Karpas-422 (cell line): ENCODE measurements around the gene TMPO. TPM values are rescaled to one million over a fixed set of nuclear protein-coding genes. Genes with fewer than 3 reads are reported as not detected.
"Not testable (repeated sequence)": the region's sequence is repeated elsewhere in the genome, so short reads cannot be mapped to it uniquely, and the experiment has no call there.

Experiments
- DNase-seq: peaks from one replicate; pipeline ENCODE4 v3.0.0-alpha.2; 2015
- H2AFZ ChIP-seq: fragments of 200-600 bp; sonication (generic); 2 replicates; pipeline ENCODE4 v1.6.1; 2014; ENCODE audit warnings: antibody characterized with exemption, low read length, mixed read lengths
- H3K27ac ChIP-seq: fragments of 200-600 bp; sonication (generic); 2 replicates; pipeline ENCODE4 v1.5.1; 2014; ENCODE audit warnings: mild to moderate bottlenecking, low read length, moderate library complexity
- H3K27me3 ChIP-seq: fragments of 200-600 bp; sonication (generic); 2 replicates; pipeline ENCODE4 v1.6.1; 2014; ENCODE audit warnings: low read length, mixed read lengths
- H3K36me3 ChIP-seq: fragments of 200-600 bp; sonication (generic); 2 replicates; pipeline ENCODE4 v1.6.1; 2014; ENCODE audit warnings: low read length, mixed read lengths; ENCODE audit not compliant: insufficient read depth
- H3K4me1 ChIP-seq: fragments of 200-600 bp; sonication (generic); 2 replicates; pipeline ENCODE4 v1.6.1; 2014; ENCODE audit warnings: mild to moderate bottlenecking, low read length, mixed read lengths
- H3K4me2 ChIP-seq: fragments of 200-600 bp; sonication (generic); 2 replicates; pipeline ENCODE4 v1.6.1; 2014; ENCODE audit warnings: low read length, low read depth, mild to moderate bottlenecking; ENCODE audit not compliant: poor library complexity, severe bottlenecking
- H3K4me3 ChIP-seq: fragments of 200-600 bp; sonication (generic); 2 replicates; pipeline ENCODE4 v1.5.1; 2014; ENCODE audit warnings: mild to moderate bottlenecking, antibody characterized with exemption, low read length, mixed read lengths
- H3K79me2 ChIP-seq: fragments of 200-600 bp; sonication (generic); 2 replicates; pipeline ENCODE4 v1.6.1; 2014; ENCODE audit warnings: mild to moderate bottlenecking, low read length, mixed read lengths
- H3K9ac ChIP-seq: fragments of 200-600 bp; sonication (generic); 2 replicates; pipeline ENCODE4 v1.6.0; 2014; ENCODE audit warnings: low read length
- H3K9me2 ChIP-seq: fragments of 200-600 bp; sonication (generic), shearing (Covaris generic); replicated peaks from 2 replicates; pipeline ENCODE4 v1.6.0; 2014; ENCODE audit warnings: mild to moderate bottlenecking, low read length, moderate library complexity; ENCODE audit not compliant: insufficient read depth
- H3K9me3 ChIP-seq: fragments of 300-700, 200-600 bp; sonication (generic); 2 replicates; pipeline ENCODE4 v1.6.1; 2014; ENCODE audit warnings: low read length, mixed read lengths
- H4K20me1 ChIP-seq: fragments of 200-600 bp; sonication (generic); 2 replicates; pipeline ENCODE4 v1.6.1; 2014; ENCODE audit warnings: mild to moderate bottlenecking, antibody characterized with exemption, low read length, low read depth; ENCODE audit not compliant: insufficient read depth
- small RNA-seq: library from RNA; depleted of rRNA; stranded (forward); fragments of <200 nt; gene quantifications from one replicate; pipeline ENCODE3, GENCODE V24; 2014
- total RNA-seq: library from RNA; depleted of rRNA; stranded (reverse); fragments of >200 nt; shearing (Covaris generic); gene quantifications from 2 replicates; pipeline ENCODE4 v1.2.3, GENCODE V29; 2014; ENCODE audit warnings: low replicate concordance; rRNA removed

The TMPO gene
- total RNA-seq, 1 experiment from 2014 or later = 138 TPM

GRCh38 chr12:98593351-98594049 is 78.1 kb downstream of the TMPO start, which contains the start of gene SLC25A3:
Gene SLC25A3, plus strand, starts transcription at chr12:98593686. Its CDS starts 293 bp downstream, at chr12:98593979.
- H3K27me3 ChIP-seq = no peaks in the 10 kb centered on the region
- no peak within 1 kb of the TSS for H2AFZ ChIP-seq
- peaks cover 50% of the 10 kb centered on the region for H3K79me2 ChIP-seq
- H3K9ac ChIP-seq = peak within 1 kb of the TSS; percentile 100
- peaks cover 20% of the 10 kb centered on the region for H3K4me1 ChIP-seq
- peak; percentile 99 for DNase-seq
- peak within 1 kb of the TSS; percentile 87 for H3K4me2 ChIP-seq
- H3K36me3 ChIP-seq = peaks cover 44% of the 10 kb centered on the region
- no peaks in the 10 kb centered on the region for H3K9me2 ChIP-seq
- peak within 1 kb of the TSS; percentile 99 for H3K4me3 ChIP-seq
- peaks cover 32% of the 10 kb centered on the region for H4K20me1 ChIP-seq
- H3K9me3 ChIP-seq = no peaks in the 10 kb centered on the region
- peak within 1 kb of the TSS; percentile 86 for H3K27ac ChIP-seq

- no peak overlapping the region for H2AFZ ChIP-seq
- peak; percentile 60 for DNase-seq
- peak overlapping the region; percentile 99 for H3K4me3 ChIP-seq
- H3K27me3 ChIP-seq = no peaks in the 10 kb centered on the region
- H3K4me1 ChIP-seq = peaks cover 20% of the 10 kb centered on the region
- H3K9me2 ChIP-seq = no peaks in the 10 kb centered on the region
- peaks cover 50% of the 10 kb centered on the region for H3K79me2 ChIP-seq
- H3K9ac ChIP-seq = peak overlapping the region; percentile 100
- no peaks in the 10 kb centered on the region for H3K9me3 ChIP-seq
- H3K36me3 ChIP-seq = peaks cover 44% of the 10 kb centered on the region
- H3K4me2 ChIP-seq = peak overlapping the region; percentile 80
- peak overlapping the region; percentile 86 for H3K27ac ChIP-seq
- H4K20me1 ChIP-seq = peaks cover 32% of the 10 kb centered on the region
These were observed 78.9 kb downstream of the TMPO start for GRCh38 chr12:98594050-98594835.

DNA sequence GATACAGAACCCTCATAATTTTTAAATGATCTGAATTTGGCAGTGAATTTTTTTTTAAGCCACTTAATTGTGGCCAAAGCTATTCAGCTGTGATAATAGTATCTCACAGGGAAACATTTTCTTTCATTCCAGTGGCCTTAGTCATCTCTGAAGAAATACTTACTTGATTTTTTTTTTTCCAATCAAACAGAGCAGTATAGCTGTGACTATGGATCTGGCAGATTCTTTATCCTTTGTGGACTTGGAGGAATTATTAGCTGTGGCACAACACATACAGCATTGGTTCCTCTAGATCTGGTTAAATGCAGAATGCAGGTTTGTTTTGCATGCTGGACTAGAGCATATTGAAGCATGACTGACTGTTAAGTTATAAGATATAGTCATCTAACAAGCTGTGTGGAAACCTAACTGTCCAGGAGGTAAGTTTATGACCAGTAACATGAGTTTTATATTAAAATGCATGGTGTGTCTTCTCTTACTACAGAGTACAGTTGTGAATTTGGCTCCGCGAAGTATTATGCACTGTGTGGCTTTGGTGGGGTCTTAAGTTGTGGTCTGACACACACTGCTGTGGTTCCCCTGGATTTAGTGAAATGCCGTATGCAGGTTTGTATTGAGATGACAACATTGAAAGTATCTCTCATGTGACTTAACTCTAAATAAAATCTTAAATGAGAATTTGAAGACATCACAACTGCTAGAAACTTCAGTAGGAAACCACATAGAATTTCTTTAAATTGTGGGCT is 80.0 kb downstream of the TMPO start:
- Histone ChIP-seq H3K4me1 (peaks cover 20% of the 10 kb centered on the region), H3K9ac (peak overlapping the region; percentile 100), H4K20me1 (peaks cover 32% of the 10 kb centered on the region), H3K4me2 (peak overlapping the region; percentile 80), H3K36me3 (peaks cover 52% of the 10 kb centered on the region), H3K4me3 (peak overlapping the region; percentile 99), H3K27ac (peak overlapping the region; percentile 86), H3K79me2 (peaks cover 50% of the 10 kb centered on the region), H3K9me3 (no peaks in the 10 kb centered on the region), H3K9me2 (no peaks in the 10 kb centered on the region), H3K27me3 (no peaks in the 10 kb centered on the region), H2AFZ (no peak overlapping the region)
- peak; percentile 51 for DNase-seq

GRCh38 chr12:98597313-98597712 is 81.9 kb downstream of the TMPO start:
- Histone ChIP-seq H3K36me3 (peaks cover 71% of the 10 kb centered on the region), H4K20me1 (peaks cover 32% of the 10 kb centered on the region), H3K4me1 (peaks cover 20% of the 10 kb centered on the region), H3K79me2 (peaks cover 50% of the 10 kb centered on the region)
- H3K4me3 ChIP-seq, DNase-seq, H2AFZ ChIP-seq, H3K27ac ChIP-seq, H3K4me2 ChIP-seq, H3K9me2 ChIP-seq, H3K27me3 ChIP-seq, H3K9ac ChIP-seq, H3K9me3 ChIP-seq: not testable (repeated sequence)

Small RNA genes lying within 50 kb of the gene (small RNA-seq; reads per million reads assigned to genes)
- 57.2 reads per million, percentile 99 among the genes with 10 or more reads in this experiment for gene SNORA53

Other genes starting within 250 kb of the TMPO start
- gene SLC25A3, start 78.1 kb downstream of the TMPO start, total RNA-seq = 478 and 582 TPM in 2 replicates
- 30.5 and 48.5 TPM in 2 replicates for gene IKBIP, start 129.2 kb downstream of the TMPO start, total RNA-seq
- 34.1 and 63.3 TPM in 2 replicates for gene APAF1, start 129.7 kb downstream of the TMPO start, total RNA-seq